ENCODE measurements around the gene C1QB.

The C1QB gene

GRCh38 chr1:22641247-22641646, 11.8 kb upstream of the C1QB start:
- no peak for TF ChIP-seq CTCF (IDR thresholded peaks at IDR 0.05; ENCODE audit: low read depth, low read length)
- no peak overlapping the region for H3K4me3 ChIP-seq (ENCODE audit: low read depth, low read length)

- no peak overlapping the region for H3K4me3 ChIP-seq (ENCODE audit: low read depth, low read length)
- TF ChIP-seq CTCF (IDR thresholded peaks at IDR 0.05; ENCODE audit: low read depth, low read length) = peak; percentile 91
Measured at GRCh38 chr1:22641906-22642636, 11.0 kb upstream of the C1QB start.

- TF ChIP-seq CTCF (IDR thresholded peaks at IDR 0.05; ENCODE audit: low read depth, low read length) = no peak
- no peak within 1 kb of the TSS for H3K4me3 ChIP-seq (ENCODE audit: low read depth, low read length)
Measured at GRCh38 chr1:22643381-22643780, 9.7 kb upstream of the C1QB start, which contains the start of gene C1QC. TSS of gene C1QC (plus strand) at chr1:22643633. CDS start at chr1:22644024, 391 bp downstream.

- no peak for TF ChIP-seq CTCF (IDR thresholded peaks at IDR 0.05; ENCODE audit: low read depth, low read length)
- no peak overlapping the region for H3K4me3 ChIP-seq (ENCODE audit: low read depth, low read length)
Measured at GRCh38 chr1:22643928-22644327, 9.1 kb upstream of the C1QB start.

- no peak for TF ChIP-seq CTCF (IDR thresholded peaks at IDR 0.05; ENCODE audit: low read depth, low read length)
- H3K4me3 ChIP-seq (ENCODE audit: low read depth, low read length) = no peak overlapping the region
Measured at GRCh38 chr1:22645931-22646330, 7.1 kb upstream of the C1QB start.

GRCh38 chr1:22646384-22646783, 6.7 kb upstream of the C1QB start:
- no peak for TF ChIP-seq CTCF (IDR thresholded peaks at IDR 0.05; ENCODE audit: low read depth, low read length)
- no peak overlapping the region for H3K4me3 ChIP-seq (ENCODE audit: low read depth, low read length)

GRCh38 chr1:22650089-22650693, 2.8 kb upstream of the C1QB start:
- TF ChIP-seq CTCF (IDR thresholded peaks at IDR 0.05; ENCODE audit: low read depth, low read length) = no peak

More at GRCh38 chr1:22650089-22650693, 2.8 kb upstream of the C1QB start:
- H3K4me3 ChIP-seq (ENCODE audit: low read depth, low read length) = no peak overlapping the region
